ENCODE results near the gene CDH3.
"Not testable (repeated sequence)": the region's sequence is repeated elsewhere in the genome, so short reads cannot be mapped to it uniquely, and the experiment has no call there.

DNA sequence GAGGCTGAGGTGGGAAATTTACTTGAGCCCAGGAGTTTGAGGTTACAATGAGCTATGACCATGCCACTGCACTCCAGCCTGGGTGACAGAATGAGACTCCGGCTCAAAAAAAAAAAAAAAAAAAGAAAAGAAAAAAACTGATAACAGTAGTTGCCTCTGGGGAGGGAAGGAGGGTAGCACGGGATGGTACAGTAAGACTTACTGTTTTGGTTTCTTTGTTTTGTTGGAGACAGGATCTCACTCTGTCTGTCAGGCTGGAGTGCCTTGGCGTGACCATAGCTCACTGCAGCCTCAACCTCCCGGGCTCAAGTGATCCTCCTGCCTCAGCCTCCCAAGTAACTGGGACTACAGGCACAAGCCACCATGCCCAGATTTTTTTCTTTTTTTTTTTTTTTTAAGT is 71.4 kb downstream of the CDH3 start:
- TF ChIP-seq POLR2A (IDR thresholded peaks at IDR 0.05; ENCODE audit: low read length); GATA1 (IDR thresholded peaks at IDR 0.05; ENCODE audit: low read depth, low read length): not testable (repeated sequence)
